ENCODE measurements around the gene DUOX1.

DNA sequence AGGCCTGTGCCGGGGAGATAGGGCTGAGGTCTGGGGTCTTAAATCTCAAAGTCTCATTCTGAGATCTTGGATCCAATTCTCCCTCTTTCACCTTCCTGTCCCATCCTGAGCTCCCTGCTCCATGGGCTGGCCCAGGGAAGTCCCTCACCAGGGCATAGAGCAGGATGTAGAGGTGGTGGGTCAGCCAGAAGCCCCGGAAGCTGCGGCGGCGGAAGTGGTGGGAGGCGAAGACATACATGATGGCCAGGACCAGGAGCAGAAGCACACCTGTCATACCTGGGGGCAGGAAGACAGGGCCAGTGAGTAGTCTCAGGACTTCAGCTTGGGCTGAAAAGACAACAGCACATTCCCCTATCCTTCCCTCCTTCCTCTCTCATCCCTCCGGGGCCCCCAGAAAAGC is 32.3 kb upstream of the DUOX1 start:
- TF ChIP-seq POLR2A (IDR thresholded peaks at IDR 0.05) = no peak
- no peak for TF ChIP-seq CTCF (IDR thresholded peaks at IDR 0.05)
- no peak for TF ChIP-seq EP300 (IDR thresholded peaks at IDR 0.05)
- TF ChIP-seq POLR2AphosphoS5 (IDR thresholded peaks at IDR 0.05) = no peak
